DND-41 (cell line): ENCODE results near the gene TRIM44.
"Not testable (repeated sequence)": the region's sequence is repeated elsewhere in the genome, so short reads cannot be mapped to it uniquely, and the experiment has no call there.

Experiments
- ATAC-seq: fragments of 200-7000 bp; cut with Tn5 transposase; 3 replicates; pipeline ENCODE4 v1.9.1; 2021; ENCODE audit warnings: low read depth; ENCODE audit not compliant: insufficient read depth
- DNase-seq: peaks from one replicate; pipeline ENCODE4 v3.0.0-alpha.2; 2020
- H2AFZ ChIP-seq: 2 replicates; pipeline ENCODE4 v1.6.0; 2012; ENCODE audit warnings: low read depth, low read length
- H3K27ac ChIP-seq: 2 replicates; pipeline ENCODE4 v1.5.1; 2012; ENCODE audit warnings: low read length, inconsistent platforms
- H3K27me3 ChIP-seq: fragments of 200-600 bp; sonication (generic); 2 replicates; pipeline ENCODE4 v1.6.0; 2012; ENCODE audit warnings: low read length, mild to moderate bottlenecking, inconsistent platforms; ENCODE audit not compliant: insufficient read depth, poor library complexity
- H3K36me3 ChIP-seq: 2 replicates; pipeline ENCODE4 v1.5.1; 2012; ENCODE audit warnings: low read length, inconsistent platforms; ENCODE audit not compliant: insufficient read depth
- H3K4me1 ChIP-seq: 2 replicates; pipeline ENCODE4 v1.5.1; 2012; ENCODE audit warnings: mild to moderate bottlenecking, low read length; ENCODE audit not compliant: insufficient read depth
- H3K4me2 ChIP-seq: 2 replicates; pipeline ENCODE4 v1.6.0; 2012; ENCODE audit warnings: mild to moderate bottlenecking, moderate library complexity, low read length, inconsistent platforms; ENCODE audit not compliant: insufficient read depth
- H3K4me3 ChIP-seq, 2 experiments: fragments of 200-600 bp in 1 of 2; shearing (Covaris generic) in 1 of 2; 2 replicates each; pipeline ENCODE4 v1.5.1; 2012 to 2016; ENCODE audit warnings: inconsistent platforms in 2 of 2, low read length in 2 of 2, mild to moderate bottlenecking in 2 of 2, low read depth in 1 of 2, moderate library complexity in 1 of 2
- H3K79me2 ChIP-seq: 2 replicates; pipeline ENCODE4 v1.6.0; 2012; ENCODE audit warnings: low read length, inconsistent platforms; ENCODE audit not compliant: insufficient read depth
- H3K9ac ChIP-seq: 2 replicates; pipeline ENCODE4 v1.6.0; 2012; ENCODE audit warnings: low read depth, mild to moderate bottlenecking, inconsistent platforms, low read length, moderate library complexity
- H3K9me3 ChIP-seq: 2 replicates; pipeline ENCODE4 v1.5.1; 2012; ENCODE audit warnings: low read length, moderate library complexity, mild to moderate bottlenecking, inconsistent platforms; ENCODE audit not compliant: insufficient read depth, severe bottlenecking
- H4K20me1 ChIP-seq: 2 replicates; pipeline ENCODE4 v1.6.0; 2012; ENCODE audit warnings: low read length; ENCODE audit not compliant: insufficient read depth
- EZH2 ChIP-seq: IDR thresholded peaks from 3 replicates; pipeline ENCODE4 v1.6.1; 2012; ENCODE audit warnings: borderline replicate concordance, low read depth, mild to moderate bottlenecking, moderate library complexity, low read length, inconsistent platforms; ENCODE audit not compliant: severe bottlenecking
- TF ChIP-seq, protein P1 (sequence below): IDR thresholded peaks from 2 replicates; pipeline ENCODE4 v1.5.1; 2012; ENCODE audit warnings: borderline replicate concordance, low read length, moderate library complexity, mild to moderate bottlenecking; ENCODE audit not compliant: poor library complexity, severe bottlenecking; ENCODE audit errors: extremely low read depth

TRIM44 gene

DNA sequence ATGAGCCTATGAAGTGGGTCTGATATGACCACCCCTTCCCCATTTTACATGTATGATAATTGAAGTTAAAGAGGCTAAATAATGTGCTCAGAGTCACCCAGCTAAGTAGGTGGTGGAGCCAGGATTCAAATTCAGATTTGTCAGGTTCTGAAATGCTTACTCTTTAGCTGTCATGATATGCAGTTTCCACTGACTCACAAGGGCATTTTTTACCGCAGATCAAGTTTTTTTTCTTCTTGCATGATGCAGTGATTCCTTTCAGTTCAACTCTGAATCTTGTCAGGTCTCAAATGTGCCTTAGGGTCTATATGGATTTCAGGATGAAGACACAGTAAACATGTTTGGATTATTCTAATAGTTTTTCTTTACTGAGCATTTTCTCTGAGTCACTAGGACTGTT, 12.6 kb upstream of the TRIM44 start:
- no peaks in the 10 kb centered on the region for H3K9me3 ChIP-seq
- H3K36me3 ChIP-seq, result no peaks in the 10 kb centered on the region
- no peak for DNase-seq
- no peaks in the 10 kb centered on the region for H3K4me1 ChIP-seq
- H3K27ac ChIP-seq, result no peak overlapping the region
- no peak overlapping the region for H3K4me2 ChIP-seq
- TF ChIP-seq, protein P1, sequence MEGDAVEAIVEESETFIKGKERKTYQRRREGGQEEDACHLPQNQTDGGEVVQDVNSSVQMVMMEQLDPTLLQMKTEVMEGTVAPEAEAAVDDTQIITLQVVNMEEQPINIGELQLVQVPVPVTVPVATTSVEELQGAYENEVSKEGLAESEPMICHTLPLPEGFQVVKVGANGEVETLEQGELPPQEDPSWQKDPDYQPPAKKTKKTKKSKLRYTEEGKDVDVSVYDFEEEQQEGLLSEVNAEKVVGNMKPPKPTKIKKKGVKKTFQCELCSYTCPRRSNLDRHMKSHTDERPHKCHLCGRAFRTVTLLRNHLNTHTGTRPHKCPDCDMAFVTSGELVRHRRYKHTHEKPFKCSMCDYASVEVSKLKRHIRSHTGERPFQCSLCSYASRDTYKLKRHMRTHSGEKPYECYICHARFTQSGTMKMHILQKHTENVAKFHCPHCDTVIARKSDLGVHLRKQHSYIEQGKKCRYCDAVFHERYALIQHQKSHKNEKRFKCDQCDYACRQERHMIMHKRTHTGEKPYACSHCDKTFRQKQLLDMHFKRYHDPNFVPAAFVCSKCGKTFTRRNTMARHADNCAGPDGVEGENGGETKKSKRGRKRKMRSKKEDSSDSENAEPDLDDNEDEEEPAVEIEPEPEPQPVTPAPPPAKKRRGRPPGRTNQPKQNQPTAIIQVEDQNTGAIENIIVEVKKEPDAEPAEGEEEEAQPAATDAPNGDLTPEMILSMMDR, result no peak
- no peak for TF ChIP-seq EZH2
- no peak overlapping the region for H3K4me3 ChIP-seq
- H3K79me2 ChIP-seq, result no peaks in the 10 kb centered on the region
- no peak overlapping the region for H2AFZ ChIP-seq
- no peaks in the 10 kb centered on the region for H3K27me3 ChIP-seq
- no peaks in the 10 kb centered on the region for H4K20me1 ChIP-seq
- ATAC-seq, result no peak
- H3K9ac ChIP-seq, result no peak overlapping the region

DNA sequence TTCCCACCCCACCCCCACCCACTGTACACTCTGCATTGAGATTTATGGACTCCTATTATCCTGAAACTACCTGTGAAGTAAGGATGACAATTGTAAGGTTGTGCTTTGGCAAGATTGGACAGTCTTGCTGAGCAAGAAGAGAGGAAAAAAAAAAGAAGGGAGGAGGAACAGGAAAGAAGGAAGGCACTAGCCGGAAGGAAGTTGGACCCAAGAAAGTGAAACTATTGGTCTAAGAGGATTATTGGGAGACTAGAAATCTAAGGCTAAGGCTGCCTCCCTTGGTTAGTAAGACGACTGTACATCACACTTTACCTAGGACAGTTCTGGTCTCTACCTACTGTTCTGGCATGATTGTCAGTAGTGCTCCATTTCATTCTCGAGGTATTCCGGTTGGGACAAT, 12.1 kb upstream of the TRIM44 start:
- Histone ChIP-seq H4K20me1 (no peaks in the 10 kb centered on the region), H3K9me3 (no peaks in the 10 kb centered on the region), H3K36me3 (no peaks in the 10 kb centered on the region), H3K9ac (no peak overlapping the region), H3K4me2 (no peak overlapping the region), H3K27ac (no peak overlapping the region), H3K79me2 (no peaks in the 10 kb centered on the region), H3K4me3 (no peak overlapping the region), H3K27me3 (no peaks in the 10 kb centered on the region), H3K4me1 (no peaks in the 10 kb centered on the region), H2AFZ (no peak overlapping the region)
- TF ChIP-seq EZH2, result no peak
- TF ChIP-seq, protein P1, result no peak
- no peak for DNase-seq
- no peak for ATAC-seq

DNA sequence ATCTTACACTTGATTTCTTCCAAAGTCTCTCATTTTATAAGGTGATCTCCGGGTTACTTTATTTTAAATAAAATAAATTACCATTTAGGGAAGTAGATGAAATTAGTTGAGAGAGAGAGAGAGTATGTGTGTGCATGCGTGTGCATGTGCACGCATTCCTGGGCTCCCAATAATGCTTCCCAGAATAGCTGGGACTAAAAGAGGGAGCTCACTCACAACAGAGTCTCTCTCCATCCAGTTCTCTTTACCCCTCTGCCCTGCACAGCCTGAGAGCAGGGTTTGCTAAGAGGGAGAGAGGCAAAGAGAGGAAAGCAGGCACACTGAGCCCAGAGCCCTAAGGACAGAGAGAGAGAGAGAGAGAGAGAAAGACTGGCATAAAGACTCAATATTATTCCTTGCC, 11.3 kb upstream of the TRIM44 start:
- H3K4me1 ChIP-seq, result no peaks in the 10 kb centered on the region
- H3K27ac ChIP-seq, result no peak overlapping the region
- TF ChIP-seq, protein P1, result no peak
- no peak for TF ChIP-seq EZH2
- H3K36me3 ChIP-seq, result no peaks in the 10 kb centered on the region
- no peaks in the 10 kb centered on the region for H3K27me3 ChIP-seq
- H2AFZ ChIP-seq, result no peak overlapping the region
- no peaks in the 10 kb centered on the region for H4K20me1 ChIP-seq
- ATAC-seq (no peak), DNase-seq (no peak)
- H3K4me3 ChIP-seq, result no peak overlapping the region
- H3K9me3 ChIP-seq, result no peaks in the 10 kb centered on the region
- H3K9ac ChIP-seq, result no peak overlapping the region
- no peaks in the 10 kb centered on the region for H3K79me2 ChIP-seq
- H3K4me2 ChIP-seq, result no peak overlapping the region

DNA sequence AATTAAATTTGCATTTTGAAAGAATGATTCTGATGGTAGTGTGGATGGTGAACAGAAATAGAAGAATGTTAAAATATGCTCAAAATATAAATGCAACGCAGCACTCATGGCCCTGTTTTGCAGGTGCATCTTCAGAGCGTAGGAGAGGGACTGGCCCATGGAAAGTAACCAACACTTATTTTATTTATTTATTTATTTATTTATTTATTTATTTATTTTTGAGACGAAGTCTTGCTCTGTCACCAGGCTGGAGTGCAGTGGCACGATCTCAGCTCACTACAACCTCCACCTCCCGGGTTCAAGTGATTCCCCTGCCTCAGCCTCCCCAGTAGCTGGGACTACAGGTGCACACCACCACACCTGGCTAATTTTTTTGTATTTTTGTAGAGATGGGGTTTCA, 9.8 kb upstream of the TRIM44 start:
- not testable (repeated sequence) for H3K9ac ChIP-seq, ATAC-seq

More for the DNA sequence above, 9.8 kb upstream of the TRIM44 start:
- H4K20me1 ChIP-seq, H3K4me3 ChIP-seq, H3K27me3 ChIP-seq, H2AFZ ChIP-seq, H3K9me3 ChIP-seq, H3K27ac ChIP-seq, DNase-seq, H3K79me2 ChIP-seq, H3K36me3 ChIP-seq, H3K4me2 ChIP-seq, H3K4me1 ChIP-seq: not testable (repeated sequence)
